ENCODE data around the gene SAP30BP. TPM values are rescaled to one million over a fixed set of nuclear protein-coding genes. Genes with fewer than 3 reads are reported as not detected.

SAP30BP gene
- total RNA-seq, 2 donors from 2014 or later, result 96.5 to 113 TPM

GRCh38 chr17:75737133-75737962 is 70.2 kb downstream of the SAP30BP start:
- Mint-ChIP-seq H3K36me3 (ENCODE audit: low read depth) (no peaks in the 10 kb centered on the region), H3K4me1 (no peaks in the 10 kb centered on the region), H3K27ac (no peak overlapping the region), H3K27me3 (ENCODE audit: insufficient read depth) (no peaks in the 10 kb centered on the region), H3K9me3 (no peaks in the 10 kb centered on the region), H3K4me3 (no peak overlapping the region)
- H3K9me3 ChIP-seq (ENCODE audit: control insufficient read depth, low read length), result no peaks in the 10 kb centered on the region
- H3K4me1 ChIP-seq (ENCODE audit: control insufficient read depth, insufficient read depth, low read length), result no peaks in the 10 kb centered on the region
- 84 to 93% methylated on average over 6 to 20 of the region's 20 CpGs for WGBS, 2 experiments (ENCODE audit: insufficient coverage in 1 of 2, insufficient read length in 1 of 2)
- H3K36me3 ChIP-seq (ENCODE audit: control insufficient read depth, insufficient read depth, low read length), result no peaks in the 10 kb centered on the region
- no peak overlapping the region for H3K4me3 ChIP-seq (ENCODE audit: low read length)
- DNase-seq, result peak; percentile 46
- TF ChIP-seq CTCF (conservative IDR thresholded peaks at IDR 0.05), result no peak
- H3K9ac ChIP-seq (ENCODE audit: extremely low read depth, low read length, poor library complexity, severe bottlenecking), result no peak overlapping the region
- H3K27ac ChIP-seq (ENCODE audit: low read depth, low read length), result no peak overlapping the region
- H3K27me3 ChIP-seq (ENCODE audit: control insufficient read depth, insufficient read depth, low read length, poor library complexity, severe bottlenecking), result no peaks in the 10 kb centered on the region

DNA sequence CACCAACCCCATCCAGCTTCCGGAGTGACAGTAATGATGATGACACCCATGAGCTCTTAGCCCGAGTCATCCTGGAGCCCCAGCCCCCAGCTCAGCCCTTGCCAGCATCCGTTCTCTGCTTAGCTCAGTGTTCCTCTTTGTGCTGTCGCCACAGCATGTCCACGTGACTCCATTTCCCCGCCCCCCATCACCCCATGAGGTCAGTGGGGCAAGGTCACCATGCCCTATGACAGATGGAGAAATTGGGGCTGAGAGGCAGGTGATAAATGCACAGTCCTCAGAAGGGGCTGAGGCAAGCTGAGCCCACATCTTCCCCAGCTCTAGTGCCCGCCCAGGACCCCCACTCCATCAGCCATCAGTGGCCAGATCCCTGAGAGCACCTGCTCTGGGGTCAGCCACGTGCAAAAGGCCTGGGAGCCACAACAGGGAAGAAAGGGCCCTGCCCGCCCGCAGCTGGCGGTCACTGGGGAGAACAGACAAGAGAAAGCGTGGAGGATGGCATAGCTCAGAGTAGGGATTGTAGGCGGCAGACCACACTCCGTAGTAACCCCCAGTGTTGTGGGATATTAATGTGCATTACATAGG is 71.2 kb downstream of the SAP30BP start:
- Histone ChIP-seq H3K4me1 (ENCODE audit: control insufficient read depth, insufficient read depth, low read length) (no peaks in the 10 kb centered on the region), H3K36me3 (ENCODE audit: control insufficient read depth, insufficient read depth, low read length) (no peaks in the 10 kb centered on the region), H3K9ac (ENCODE audit: extremely low read depth, low read length, poor library complexity, severe bottlenecking) (no peak overlapping the region), H3K27ac (ENCODE audit: low read depth, low read length) (no peak overlapping the region), H3K27me3 (ENCODE audit: control insufficient read depth, insufficient read depth, low read length, poor library complexity, severe bottlenecking) (no peaks in the 10 kb centered on the region), H3K9me3 (ENCODE audit: control insufficient read depth, low read length) (no peaks in the 10 kb centered on the region), H3K4me3 (ENCODE audit: low read length) (no peak overlapping the region)
- WGBS, 2 experiments (ENCODE audit: insufficient coverage in 1 of 2, insufficient read length in 1 of 2), result 72 to 83% methylated on average over 5 to 14 of the region's 14 CpGs
- TF ChIP-seq CTCF (conservative IDR thresholded peaks at IDR 0.05), result no peak
- peak; percentile 43 for DNase-seq
- no peaks in the 10 kb centered on the region for H3K9me3 Mint-ChIP-seq
- no peak overlapping the region for H3K27ac Mint-ChIP-seq
- no peaks in the 10 kb centered on the region for H3K36me3 Mint-ChIP-seq (ENCODE audit: low read depth)
- H3K4me1 Mint-ChIP-seq, result no peaks in the 10 kb centered on the region
- no peak overlapping the region for H3K4me3 Mint-ChIP-seq
- H3K27me3 Mint-ChIP-seq (ENCODE audit: insufficient read depth), result no peaks in the 10 kb centered on the region

DNA sequence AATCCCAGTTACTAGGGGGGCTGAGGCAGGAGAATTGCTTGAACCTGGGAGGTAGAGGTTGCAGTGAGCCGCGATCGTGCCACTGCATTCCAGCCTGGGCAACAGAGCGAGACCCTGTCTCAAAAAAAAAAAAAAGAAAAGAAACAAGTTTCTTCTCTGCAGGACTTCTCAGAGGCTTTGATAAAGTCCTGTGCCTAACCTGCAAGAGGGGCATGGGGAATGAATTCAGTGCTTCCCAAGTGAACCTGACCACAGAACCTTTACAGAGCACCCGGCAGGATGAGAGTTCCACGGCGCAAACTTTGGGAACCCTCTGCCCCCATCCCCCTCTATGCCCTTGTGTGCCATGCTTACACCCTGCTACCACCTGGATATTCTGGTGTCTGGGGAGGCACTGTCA is 72.0 kb downstream of the SAP30BP start:
- 89 to 100% methylated on average over 3 to 7 of the region's 7 CpGs for WGBS, 2 experiments (ENCODE audit: insufficient coverage in 1 of 2, insufficient read length in 1 of 2)
- Histone ChIP-seq H3K9me3 (ENCODE audit: control insufficient read depth, low read length) (no peaks in the 10 kb centered on the region), H3K9ac (ENCODE audit: extremely low read depth, low read length, poor library complexity, severe bottlenecking) (no peak overlapping the region), H3K27me3 (ENCODE audit: control insufficient read depth, insufficient read depth, low read length, poor library complexity, severe bottlenecking) (no peaks in the 10 kb centered on the region), H3K27ac (ENCODE audit: low read depth, low read length) (no peak overlapping the region), H3K4me1 (ENCODE audit: control insufficient read depth, insufficient read depth, low read length) (no peaks in the 10 kb centered on the region), H3K4me3 (ENCODE audit: low read length) (no peak overlapping the region), H3K36me3 (ENCODE audit: control insufficient read depth, insufficient read depth, low read length) (no peaks in the 10 kb centered on the region)
- Mint-ChIP-seq H3K4me1 (no peaks in the 10 kb centered on the region), H3K27ac (no peak overlapping the region), H3K9me3 (no peaks in the 10 kb centered on the region), H3K27me3 (ENCODE audit: insufficient read depth) (no peaks in the 10 kb centered on the region), H3K36me3 (ENCODE audit: low read depth) (no peaks in the 10 kb centered on the region), H3K4me3 (no peak overlapping the region)
- no peak for TF ChIP-seq CTCF (conservative IDR thresholded peaks at IDR 0.05)
- no peak for DNase-seq
